Osteoblast (primary cell): ENCODE measurements around the gene MALAT1. TPM values are rescaled to one million over a fixed set of nuclear protein-coding genes. Genes with fewer than 3 reads are reported as not detected.
A peak's percentile ranks its signal among the peaks of the same experiment; 100 is the strongest.

Source experiments
- DNase-seq: peaks from one replicate; pipeline ENCODE4 v3.0.0; 2011; ENCODE audit warnings: low spot score, mixed read lengths; ENCODE audit not compliant: insufficient read length; ENCODE audit errors: missing footprints
- H2AFZ ChIP-seq: 2 replicates; pipeline ENCODE4 v1.6.0; 2011; ENCODE audit warnings: mild to moderate bottlenecking, low read length
- H3K27ac ChIP-seq: 2 replicates; pipeline ENCODE4 v1.5.1; 2011; ENCODE audit warnings: mild to moderate bottlenecking, low read depth, low read length, moderate library complexity
- H3K27me3 ChIP-seq: 2 replicates; pipeline ENCODE4 v1.6.0; 2012; ENCODE audit warnings: mild to moderate bottlenecking, control low read depth, inconsistent platforms, low read length, moderate library complexity; ENCODE audit not compliant: insufficient read depth
- H3K36me3 ChIP-seq: 2 replicates; pipeline ENCODE4 v1.5.1; 2011; ENCODE audit warnings: mild to moderate bottlenecking, low read length, control low read depth, moderate library complexity; ENCODE audit not compliant: insufficient read depth
- H3K4me1 ChIP-seq: 2 replicates; pipeline ENCODE4 v1.5.1; 2011; ENCODE audit warnings: mild to moderate bottlenecking, low read length, control low read depth, moderate library complexity; ENCODE audit not compliant: insufficient read depth
- H3K4me2 ChIP-seq: 2 replicates; pipeline ENCODE4 v1.6.0; 2011; ENCODE audit warnings: mild to moderate bottlenecking, low read length; ENCODE audit not compliant: insufficient read depth
- H3K4me3 ChIP-seq: fragments of 200-600 bp; sonication (generic); 3 replicates; pipeline ENCODE4 v1.5.1; 2012; ENCODE audit warnings: mild to moderate bottlenecking, low read length, inconsistent platforms; ENCODE audit not compliant: insufficient read depth
- H3K79me2 ChIP-seq: 2 replicates; pipeline ENCODE4 v1.6.0; 2012; ENCODE audit warnings: mild to moderate bottlenecking, low read length, control low read depth, inconsistent platforms; ENCODE audit not compliant: insufficient read depth
- H3K9me3 ChIP-seq: 2 replicates; pipeline ENCODE4 v1.5.1; 2011; ENCODE audit warnings: low read depth, low read length, control low read depth
- H4K20me1 ChIP-seq: 2 replicates; pipeline ENCODE4 v1.6.0; 2012; ENCODE audit warnings: mild to moderate bottlenecking, low read length, control low read depth; ENCODE audit not compliant: insufficient read depth
- total RNA-seq: library from RNA; depleted of rRNA; stranded (reverse); fragments of >200 nt; gene quantifications from 2 replicates; pipeline ENCODE4 v1.2.3, GENCODE V29; 2012
- TF ChIP-seq, protein P1 (sequence below): IDR thresholded peaks from 2 replicates; pipeline ENCODE4 v1.5.1; 2011; ENCODE audit warnings: mild to moderate bottlenecking, low read depth, low read length, moderate library complexity; ENCODE audit errors: extremely low read depth

Gene MALAT1
- total RNA-seq, 1 donor = 19,002 TPM

DNA sequence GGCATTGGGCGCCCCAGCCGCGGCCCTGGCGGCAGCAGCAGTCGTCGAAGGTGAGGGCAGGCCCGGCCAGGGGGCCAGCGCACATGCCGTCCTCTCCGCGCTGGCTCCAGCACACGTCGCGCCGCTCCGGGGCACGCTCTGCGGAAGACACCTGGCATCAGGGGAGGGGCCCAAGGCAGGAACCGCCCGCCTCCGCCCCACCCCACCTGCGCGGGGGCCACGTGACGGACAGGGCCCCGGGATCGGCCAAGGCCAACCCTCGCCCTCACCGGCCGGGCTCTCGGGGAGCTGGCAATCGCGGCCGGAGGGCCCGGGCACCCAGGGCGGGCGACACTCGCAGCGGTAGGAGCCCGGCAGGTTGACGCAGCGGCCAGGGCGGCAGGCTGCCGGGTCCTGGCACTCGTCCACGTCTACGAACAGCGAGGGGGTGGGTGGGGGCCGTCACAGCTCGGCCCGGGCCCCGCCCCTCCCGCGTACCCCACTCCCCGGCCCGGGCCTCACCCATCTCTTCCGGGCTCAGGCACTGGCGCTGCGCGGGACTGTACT is 41.0 kb downstream of the MALAT1 start:
- DNase-seq = no peak
- Histone ChIP-seq H4K20me1 (peaks cover 22% of the 10 kb centered on the region), H3K27me3 (no peaks in the 10 kb centered on the region), H3K79me2 (no peaks in the 10 kb centered on the region), H3K27ac (no peak overlapping the region), H2AFZ (no peak overlapping the region), H3K4me1 (peaks cover 9% of the 10 kb centered on the region), H3K4me2 (peak overlapping the region; percentile 74), H3K9me3 (no peaks in the 10 kb centered on the region), H3K4me3 (peak overlapping the region; percentile 66), H3K36me3 (peaks cover 65% of the 10 kb centered on the region)
- TF ChIP-seq, protein P1, sequence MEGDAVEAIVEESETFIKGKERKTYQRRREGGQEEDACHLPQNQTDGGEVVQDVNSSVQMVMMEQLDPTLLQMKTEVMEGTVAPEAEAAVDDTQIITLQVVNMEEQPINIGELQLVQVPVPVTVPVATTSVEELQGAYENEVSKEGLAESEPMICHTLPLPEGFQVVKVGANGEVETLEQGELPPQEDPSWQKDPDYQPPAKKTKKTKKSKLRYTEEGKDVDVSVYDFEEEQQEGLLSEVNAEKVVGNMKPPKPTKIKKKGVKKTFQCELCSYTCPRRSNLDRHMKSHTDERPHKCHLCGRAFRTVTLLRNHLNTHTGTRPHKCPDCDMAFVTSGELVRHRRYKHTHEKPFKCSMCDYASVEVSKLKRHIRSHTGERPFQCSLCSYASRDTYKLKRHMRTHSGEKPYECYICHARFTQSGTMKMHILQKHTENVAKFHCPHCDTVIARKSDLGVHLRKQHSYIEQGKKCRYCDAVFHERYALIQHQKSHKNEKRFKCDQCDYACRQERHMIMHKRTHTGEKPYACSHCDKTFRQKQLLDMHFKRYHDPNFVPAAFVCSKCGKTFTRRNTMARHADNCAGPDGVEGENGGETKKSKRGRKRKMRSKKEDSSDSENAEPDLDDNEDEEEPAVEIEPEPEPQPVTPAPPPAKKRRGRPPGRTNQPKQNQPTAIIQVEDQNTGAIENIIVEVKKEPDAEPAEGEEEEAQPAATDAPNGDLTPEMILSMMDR = no peak

DNA sequence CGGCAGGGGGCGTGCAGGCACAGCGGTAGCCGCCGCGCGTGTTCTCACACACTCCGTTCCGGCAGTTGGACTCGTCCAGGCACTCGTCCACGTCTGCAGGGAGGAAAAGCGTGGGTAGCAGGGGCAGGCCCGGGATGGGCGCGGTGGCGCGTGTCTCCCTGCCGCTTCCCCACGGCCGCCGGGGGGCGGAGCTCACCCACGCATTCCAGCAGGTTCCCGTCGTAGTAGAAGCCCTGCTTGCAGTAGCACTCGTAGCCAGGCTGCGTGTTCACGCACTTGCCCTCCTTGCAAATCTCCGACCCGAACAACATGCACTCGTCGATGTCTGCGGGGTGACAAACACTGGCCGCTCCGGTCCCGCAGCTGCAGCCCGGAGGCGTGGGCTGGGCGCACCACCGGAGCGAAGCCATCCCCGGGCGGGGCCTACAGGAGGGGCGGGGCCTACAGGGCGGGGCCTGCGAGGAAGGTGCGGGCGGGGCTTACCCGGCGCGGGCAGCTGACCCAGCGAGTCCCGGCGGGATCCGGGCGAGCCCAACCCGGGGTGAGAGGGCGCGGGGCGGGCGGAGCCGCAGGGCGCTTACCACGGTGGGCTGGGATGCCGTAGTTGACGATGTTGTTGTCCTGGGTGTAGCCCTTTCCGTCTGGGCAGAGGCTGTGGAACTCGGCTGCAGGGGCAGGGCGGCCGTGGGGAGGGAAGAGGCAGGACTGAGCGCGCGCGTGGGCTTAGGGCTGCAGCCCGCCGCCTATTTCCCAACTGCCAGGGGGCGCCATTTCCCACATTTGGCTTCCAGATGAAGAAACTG is 41.6 kb downstream of the MALAT1 start:
- TF ChIP-seq, protein P1 = peak; percentile 71
- H3K4me1 ChIP-seq = peaks cover 9% of the 10 kb centered on the region
- H3K9me3 ChIP-seq = no peaks in the 10 kb centered on the region
- H3K79me2 ChIP-seq = no peaks in the 10 kb centered on the region
- H4K20me1 ChIP-seq = peaks cover 24% of the 10 kb centered on the region
- peak overlapping the region; percentile 74 for H3K4me2 ChIP-seq
- DNase-seq = peak; percentile 100
- peak overlapping the region; percentile 51 for H3K27ac ChIP-seq
- H3K27me3 ChIP-seq = no peaks in the 10 kb centered on the region
- H2AFZ ChIP-seq = no peak overlapping the region
- peaks cover 65% of the 10 kb centered on the region for H3K36me3 ChIP-seq
- peak overlapping the region; percentile 66 for H3K4me3 ChIP-seq

DNA sequence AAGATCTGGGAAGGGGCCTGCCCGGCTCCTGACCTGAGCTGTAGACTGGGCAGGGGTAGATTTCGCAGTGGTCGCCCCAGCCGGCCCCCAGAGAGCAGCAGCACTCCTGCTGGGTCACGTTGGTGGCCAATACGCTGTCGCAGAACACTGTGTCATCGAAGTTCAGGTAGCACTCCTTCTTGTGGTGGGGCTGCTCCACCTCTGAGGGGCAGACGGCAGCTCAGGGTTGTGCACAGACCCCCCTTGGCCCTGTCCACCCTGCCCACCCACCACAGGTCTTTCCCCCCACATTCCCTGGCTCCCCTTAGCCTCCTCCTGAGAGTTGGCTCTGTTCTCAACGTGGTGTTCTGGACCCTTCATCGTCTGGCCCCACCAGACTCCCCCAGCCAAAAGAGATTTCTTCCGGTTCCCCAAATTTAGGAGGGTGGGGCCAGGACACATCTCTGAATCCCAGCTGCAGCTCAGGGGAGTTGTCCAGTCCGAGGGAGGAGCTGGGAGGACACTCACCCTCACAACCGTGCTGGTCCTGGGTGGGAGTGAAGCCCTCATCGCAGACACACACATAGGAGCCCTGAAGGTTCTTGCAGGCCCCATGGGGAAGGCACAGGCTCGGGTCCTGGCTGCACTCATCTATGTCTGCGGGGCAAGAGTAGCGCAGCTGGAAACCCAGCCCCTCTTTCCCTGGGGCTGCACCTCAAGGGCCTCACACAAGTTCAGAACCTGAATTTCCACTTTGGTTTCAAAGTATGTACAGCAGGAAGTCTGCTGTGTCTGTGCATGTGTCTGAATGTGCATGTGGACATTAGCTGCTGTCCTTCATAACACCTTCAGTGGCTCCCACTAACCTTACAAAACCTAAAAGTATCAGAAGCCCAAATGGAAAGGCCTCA is 42.5 kb downstream of the MALAT1 start:
- TF ChIP-seq, protein P1 = no peak
- H3K4me1 ChIP-seq = peaks cover 9% of the 10 kb centered on the region
- peak overlapping the region; percentile 74 for H3K4me2 ChIP-seq
- peaks cover 64% of the 10 kb centered on the region for H3K36me3 ChIP-seq
- H3K79me2 ChIP-seq = no peaks in the 10 kb centered on the region
- H3K9me3 ChIP-seq = no peaks in the 10 kb centered on the region
- peak overlapping the region; percentile 66 for H3K4me3 ChIP-seq
- H3K27me3 ChIP-seq = no peaks in the 10 kb centered on the region
- peak overlapping the region; percentile 51 for H3K27ac ChIP-seq
- H4K20me1 ChIP-seq = peaks cover 26% of the 10 kb centered on the region
- peak; percentile 93 for DNase-seq
- H2AFZ ChIP-seq = no peak overlapping the region
